Erythroblast (primary cell): ENCODE measurements around the gene GPD2.

Experiments
- DNase-seq, 2 experiments: peaks; one replicate each; lab custom pipeline; 2025; lab: John Stamatoyannopoulos, UW
- GATA1 ChIP-seq: IDR thresholded peaks from 2 replicates; pipeline ENCODE4 v1.6.1; 2011; ENCODE audit warnings: low read depth, mild to moderate bottlenecking, control low read depth, low read length, moderate library complexity
- POLR2A ChIP-seq: IDR thresholded peaks from 2 replicates; pipeline ENCODE4 v1.6.1; 2011; ENCODE audit warnings: mild to moderate bottlenecking, low read length

The GPD2 gene

GRCh38 chr2:156427074-156427473 is 9.1 kb upstream of the GPD2 start:
- TF ChIP-seq GATA1 (no peak), POLR2A (no peak)
- no peak for DNase-seq

- no peak for DNase-seq
- TF ChIP-seq POLR2A (no peak), GATA1 (no peak)
Observed at GRCh38 chr2:156429211-156429610, 7.0 kb upstream of the GPD2 start.

GRCh38 chr2:156430236-156430979 is 5.8 kb upstream of the GPD2 start:
- peak in 1 of 2 experiments; percentile 36 for DNase-seq
- no peak for TF ChIP-seq GATA1
- TF ChIP-seq POLR2A = no peak

GRCh38 chr2:156430980-156431358 is 5.2 kb upstream of the GPD2 start:
- TF ChIP-seq GATA1 (no peak), POLR2A (no peak)
- DNase-seq = peak; percentile 57 to 70

- no peak for TF ChIP-seq POLR2A
- TF ChIP-seq GATA1 = no peak
- DNase-seq = no peak
Observed at GRCh38 chr2:156434461-156435291, 1.5 kb upstream of the GPD2 start.

GRCh38 chr2:156435396-156435717 is 822 bp upstream of the GPD2 start:
- TF ChIP-seq POLR2A (no peak), GATA1 (no peak)
- no peak for DNase-seq

- peak; percentile 81 to 82 for DNase-seq
- TF ChIP-seq GATA1 (no peak), POLR2A (peak; percentile 67)
Observed at GRCh38 chr2:156436497-156437085, 412 bp downstream of the GPD2 start.

GRCh38 chr2:156437272-156437930 is 1.2 kb downstream of the GPD2 start:
- TF ChIP-seq GATA1 = no peak
- TF ChIP-seq POLR2A = no peak
- DNase-seq = peak; percentile 49 to 53

- TF ChIP-seq GATA1 (no peak), POLR2A (no peak)
- DNase-seq = no peak
Observed at GRCh38 chr2:156437931-156438410, 1.8 kb downstream of the GPD2 start.

GRCh38 chr2:156443089-156443488 is 6.9 kb downstream of the GPD2 start:
- DNase-seq = no peak
- TF ChIP-seq POLR2A (no peak), GATA1 (no peak)

- TF ChIP-seq POLR2A (no peak), GATA1 (no peak)
- DNase-seq = no peak
Observed at GRCh38 chr2:156445296-156446220, 9.4 kb downstream of the GPD2 start.

- DNase-seq = no peak
- TF ChIP-seq POLR2A (no peak), GATA1 (no peak)
Observed at GRCh38 chr2:156447761-156448160, 11.6 kb downstream of the GPD2 start.

GRCh38 chr2:156448766-156449165 is 12.6 kb downstream of the GPD2 start:
- no peak for TF ChIP-seq POLR2A
- TF ChIP-seq GATA1 = no peak

GRCh38 chr2:156452971-156453370 is 16.8 kb downstream of the GPD2 start:
- TF ChIP-seq POLR2A (no peak), GATA1 (no peak)
- peak; percentile 28 to 39 for DNase-seq

More at GRCh38 chr2:156448766-156449165, 12.6 kb downstream of the GPD2 start:
- DNase-seq = no peak
